ENCODE measurements around the gene FLT1.

DNA sequence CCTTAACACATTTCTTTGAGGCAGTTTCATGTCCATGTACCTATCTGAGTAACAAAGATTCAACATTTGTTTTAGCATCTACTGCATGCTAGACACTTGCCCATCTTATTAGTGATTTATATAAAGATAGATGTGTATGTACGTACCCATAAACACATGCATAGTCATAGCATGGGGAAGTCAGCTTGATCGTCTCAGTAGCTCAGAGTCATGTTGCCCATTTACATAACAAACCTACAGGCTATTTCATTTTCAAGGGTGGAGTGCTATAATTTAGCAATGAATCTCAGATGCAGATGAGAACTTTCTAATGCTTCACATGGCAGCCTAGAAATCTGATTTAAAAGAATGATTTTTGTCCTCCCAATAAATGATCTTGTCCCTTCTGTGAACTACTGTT is 23.5 kb downstream of the FLT1 start:
- TF ChIP-seq, protein P1, sequence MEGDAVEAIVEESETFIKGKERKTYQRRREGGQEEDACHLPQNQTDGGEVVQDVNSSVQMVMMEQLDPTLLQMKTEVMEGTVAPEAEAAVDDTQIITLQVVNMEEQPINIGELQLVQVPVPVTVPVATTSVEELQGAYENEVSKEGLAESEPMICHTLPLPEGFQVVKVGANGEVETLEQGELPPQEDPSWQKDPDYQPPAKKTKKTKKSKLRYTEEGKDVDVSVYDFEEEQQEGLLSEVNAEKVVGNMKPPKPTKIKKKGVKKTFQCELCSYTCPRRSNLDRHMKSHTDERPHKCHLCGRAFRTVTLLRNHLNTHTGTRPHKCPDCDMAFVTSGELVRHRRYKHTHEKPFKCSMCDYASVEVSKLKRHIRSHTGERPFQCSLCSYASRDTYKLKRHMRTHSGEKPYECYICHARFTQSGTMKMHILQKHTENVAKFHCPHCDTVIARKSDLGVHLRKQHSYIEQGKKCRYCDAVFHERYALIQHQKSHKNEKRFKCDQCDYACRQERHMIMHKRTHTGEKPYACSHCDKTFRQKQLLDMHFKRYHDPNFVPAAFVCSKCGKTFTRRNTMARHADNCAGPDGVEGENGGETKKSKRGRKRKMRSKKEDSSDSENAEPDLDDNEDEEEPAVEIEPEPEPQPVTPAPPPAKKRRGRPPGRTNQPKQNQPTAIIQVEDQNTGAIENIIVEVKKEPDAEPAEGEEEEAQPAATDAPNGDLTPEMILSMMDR (conservative IDR thresholded peaks at IDR 0.05): no peak
- TF ChIP-seq EZH2 (IDR thresholded peaks at IDR 0.05; ENCODE audit: low read depth): no peak
